Astrocyte (in vitro differentiated cells and primary cell): Measurements from ENCODE around the gene ROR2.

Source experiments
- EZH2 ChIP-seq: IDR thresholded peaks from 2 replicates; pipeline ENCODE4 v1.6.1; 2012; ENCODE audit warnings: mild to moderate bottlenecking, low read length, inconsistent platforms; ENCODE audit not compliant: insufficient read depth
- TF ChIP-seq, protein P1 (sequence below): IDR thresholded peaks from 2 replicates; pipeline ENCODE4 v1.5.1; 2011; ENCODE audit warnings: low read depth, mild to moderate bottlenecking, inconsistent platforms, low read length, moderate library complexity; ENCODE audit not compliant: insufficient read depth

- TF ChIP-seq EZH2: no peak
- TF ChIP-seq, protein P1, sequence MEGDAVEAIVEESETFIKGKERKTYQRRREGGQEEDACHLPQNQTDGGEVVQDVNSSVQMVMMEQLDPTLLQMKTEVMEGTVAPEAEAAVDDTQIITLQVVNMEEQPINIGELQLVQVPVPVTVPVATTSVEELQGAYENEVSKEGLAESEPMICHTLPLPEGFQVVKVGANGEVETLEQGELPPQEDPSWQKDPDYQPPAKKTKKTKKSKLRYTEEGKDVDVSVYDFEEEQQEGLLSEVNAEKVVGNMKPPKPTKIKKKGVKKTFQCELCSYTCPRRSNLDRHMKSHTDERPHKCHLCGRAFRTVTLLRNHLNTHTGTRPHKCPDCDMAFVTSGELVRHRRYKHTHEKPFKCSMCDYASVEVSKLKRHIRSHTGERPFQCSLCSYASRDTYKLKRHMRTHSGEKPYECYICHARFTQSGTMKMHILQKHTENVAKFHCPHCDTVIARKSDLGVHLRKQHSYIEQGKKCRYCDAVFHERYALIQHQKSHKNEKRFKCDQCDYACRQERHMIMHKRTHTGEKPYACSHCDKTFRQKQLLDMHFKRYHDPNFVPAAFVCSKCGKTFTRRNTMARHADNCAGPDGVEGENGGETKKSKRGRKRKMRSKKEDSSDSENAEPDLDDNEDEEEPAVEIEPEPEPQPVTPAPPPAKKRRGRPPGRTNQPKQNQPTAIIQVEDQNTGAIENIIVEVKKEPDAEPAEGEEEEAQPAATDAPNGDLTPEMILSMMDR: no peak
Measured at GRCh38 chr9:91908746-91909145, 41.3 kb downstream of the ROR2 start.
